Fibroblast of lung (primary cell): Measurements from ENCODE around the gene APOBEC3B. TPM values are rescaled to one million over a fixed set of nuclear protein-coding genes. Genes with fewer than 3 reads are reported as not detected.
"Not testable (repeated sequence)": the region's sequence is repeated elsewhere in the genome, so short reads cannot be mapped to it uniquely, and the experiment has no call there.

Experiments used
- DNase-seq, 2 donors: peaks; one replicate each; pipeline versions ENCODE4 v3.0.0 to v3.0.0-alpha.2; 2010; ENCODE audit warnings: low read depth in 2 of 2
- H2AFZ ChIP-seq: 2 replicates; pipeline ENCODE4 v1.5.1; 2012; ENCODE audit warnings: low read length, control low read depth, inconsistent platforms
- H3K27ac ChIP-seq: 2 replicates; pipeline ENCODE4 v1.5.1; 2011; ENCODE audit warnings: low read length, control low read depth; ENCODE audit not compliant: insufficient read depth
- H3K27me3 ChIP-seq: 2 replicates; pipeline ENCODE4 v1.5.1; 2011; ENCODE audit warnings: mild to moderate bottlenecking, low read length; ENCODE audit not compliant: control insufficient read depth, insufficient read depth
- H3K36me3 ChIP-seq: 2 replicates; pipeline ENCODE4 v1.5.1; 2011; ENCODE audit warnings: low read length; ENCODE audit not compliant: control insufficient read depth, insufficient read depth
- H3K4me1 ChIP-seq: 2 replicates; pipeline ENCODE4 v1.5.1; 2011; ENCODE audit warnings: low read length; ENCODE audit not compliant: control insufficient read depth, insufficient read depth; ENCODE audit errors: extremely low read depth
- H3K4me2 ChIP-seq: 2 replicates; pipeline ENCODE4 v1.5.1; 2011; ENCODE audit warnings: low read length, control low read depth; ENCODE audit not compliant: insufficient read depth; ENCODE audit errors: extremely low read depth
- H3K4me3 ChIP-seq, 4 experiments: fragments of 200-600 bp in 1 of 4; sonication (generic) in 1 of 4; replicated peaks in 1 of 4; 2 replicates each; pipeline ENCODE4 v1.5.1; 2011 to 2016; ENCODE audit warnings: low read length in 4 of 4, low read depth in 3 of 4, mild to moderate bottlenecking in 3 of 4, control low read depth in 2 of 4, inconsistent platforms in 1 of 4, mixed read lengths in 1 of 4; ENCODE audit not compliant: insufficient read depth in 1 of 4; ENCODE audit errors: control extremely low read depth in 1 of 4
- H3K79me2 ChIP-seq: 2 replicates; pipeline ENCODE4 v1.5.1; 2012; ENCODE audit warnings: mild to moderate bottlenecking, low read length, inconsistent platforms; ENCODE audit not compliant: control insufficient read depth, insufficient read depth
- H3K9ac ChIP-seq: 2 replicates; pipeline ENCODE4 v1.5.1; 2011; ENCODE audit warnings: mild to moderate bottlenecking, low read length, control low read depth; ENCODE audit not compliant: insufficient read depth
- H3K9me3 ChIP-seq: 2 replicates; pipeline ENCODE4 v1.5.1; 2012; ENCODE audit warnings: low read depth, low read length; ENCODE audit not compliant: control insufficient read depth, insufficient read depth
- H4K20me1 ChIP-seq: 2 replicates; pipeline ENCODE4 v1.5.1; 2011; ENCODE audit warnings: low read length; ENCODE audit not compliant: control insufficient read depth, insufficient read depth; ENCODE audit errors: extremely low read depth
- CTCF ChIP-seq, 2 donors: IDR thresholded peaks in 1 of 2; conservative IDR thresholded peaks in 1 of 2; 1 replicate in 1 of 2; 2 replicates in 1 of 2; pipeline ENCODE4 v1.5.1; 2011 to 2012; ENCODE audit warnings: low read length in 2 of 2, control low read depth in 1 of 2, inconsistent platforms in 1 of 2, low read depth in 1 of 2, mild to moderate bottlenecking in 1 of 2
- EZH2 ChIP-seq: IDR thresholded peaks from 2 replicates; pipeline ENCODE4 v1.5.1; 2012; ENCODE audit warnings: low read length, control low read depth, mild to moderate bottlenecking; ENCODE audit errors: missing control alignments
- polyA plus RNA-seq, 2 donors: library from polyadenylated mRNA; depleted of rRNA in 1 of 2; stranded (reverse) in 1 of 2; unstranded in 1 of 2; fragments of >200 nt; gene quantifications; 2 replicates each; pipeline ENCODE4 v1.2.1, GENCODE V29; 2011 to 2012; ENCODE audit warnings: missing spikeins in 1 of 2
- total RNA-seq: library from RNA; depleted of rRNA; stranded (reverse); fragments of >200 nt; gene quantifications from 2 replicates; pipeline ENCODE4 v1.2.1, GENCODE V29; 2014

APOBEC3B gene
- total and polyA plus RNA-seq, 2 donors (not counting 1 experiment from before 2014, with no cell fraction given), result 2.3 to 10.3 TPM

- no peaks in the 10 kb centered on the region for H3K79me2 ChIP-seq
- H3K27me3 ChIP-seq, result peaks cover 10% of the 10 kb centered on the region
- no peak overlapping the region for H3K9ac ChIP-seq
- H3K27ac ChIP-seq, result no peak overlapping the region
- DNase-seq, result no peak
- H2AFZ ChIP-seq, result no peak overlapping the region
- no peaks in the 10 kb centered on the region for H3K36me3 ChIP-seq
- H3K4me2 ChIP-seq, result no peak overlapping the region
- no peak overlapping the region for H3K4me3 ChIP-seq
- no peaks in the 10 kb centered on the region for H4K20me1 ChIP-seq
- no peaks in the 10 kb centered on the region for H3K9me3 ChIP-seq
- no peak for TF ChIP-seq EZH2
- TF ChIP-seq CTCF (conservative IDR thresholded peaks at IDR 0.05 in 1 of 2, IDR thresholded peaks at IDR 0.05 in 1 of 2; ENCODE audit: low read depth in 1 of 2, low read length in 2 of 2), result no peak
- H3K4me1 ChIP-seq, result no peaks in the 10 kb centered on the region
Measured at GRCh38 chr22:38957808-38958650, 24.1 kb upstream of the APOBEC3B start.

GRCh38 chr22:38958651-38958943 lies 23.6 kb upstream of the APOBEC3B start:
- H3K9me3 ChIP-seq, DNase-seq, H3K36me3 ChIP-seq, H3K27me3 ChIP-seq, H3K4me1 ChIP-seq, H3K4me2 ChIP-seq, H2AFZ ChIP-seq, H4K20me1 ChIP-seq, H3K4me3 ChIP-seq, H3K27ac ChIP-seq, H3K9ac ChIP-seq, H3K79me2 ChIP-seq: not testable (repeated sequence)

GRCh38 chr22:38959590-38959989 lies 22.6 kb upstream of the APOBEC3B start:
- no peak overlapping the region for H3K27ac ChIP-seq
- H4K20me1 ChIP-seq, result no peaks in the 10 kb centered on the region
- H3K4me2 ChIP-seq, result no peak overlapping the region
- H3K79me2 ChIP-seq, result no peaks in the 10 kb centered on the region
- H3K36me3 ChIP-seq, result no peaks in the 10 kb centered on the region
- no peak overlapping the region for H3K9ac ChIP-seq
- peaks cover 5% of the 10 kb centered on the region for H3K27me3 ChIP-seq
- H3K4me3 ChIP-seq, result no peak overlapping the region
- no peak overlapping the region for H2AFZ ChIP-seq
- no peaks in the 10 kb centered on the region for H3K9me3 ChIP-seq
- no peaks in the 10 kb centered on the region for H3K4me1 ChIP-seq
- no peak for DNase-seq
- TF ChIP-seq CTCF (conservative IDR thresholded peaks at IDR 0.05 in 1 of 2, IDR thresholded peaks at IDR 0.05 in 1 of 2; ENCODE audit: low read depth in 1 of 2, low read length in 2 of 2) (no peak), EZH2 (no peak)

DNA sequence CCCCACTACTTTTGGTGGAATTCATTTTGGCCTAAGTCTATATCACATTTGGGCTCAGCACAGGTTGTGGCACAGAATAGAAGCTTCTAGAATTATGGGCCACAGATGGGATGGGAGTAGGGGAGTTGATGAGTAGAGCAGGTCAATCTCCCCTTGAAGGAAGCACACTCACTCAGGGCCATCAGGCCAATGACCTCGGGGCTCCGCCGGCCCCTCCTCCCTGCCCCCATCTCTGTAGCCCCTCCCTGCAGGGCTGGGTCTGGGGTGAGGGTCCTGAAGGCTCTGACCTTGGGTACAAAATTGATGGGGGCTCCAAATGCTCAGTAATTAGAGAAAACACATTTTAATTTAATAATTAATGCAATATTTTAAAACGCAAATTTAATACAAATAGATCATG lies 21.5 kb upstream of the APOBEC3B start:
- H3K9me3 ChIP-seq, H3K4me1 ChIP-seq, H3K36me3 ChIP-seq, H3K27me3 ChIP-seq, H3K27ac ChIP-seq, H3K4me3 ChIP-seq, H3K4me2 ChIP-seq, DNase-seq, H3K79me2 ChIP-seq, H3K9ac ChIP-seq, H2AFZ ChIP-seq, H4K20me1 ChIP-seq: not testable (repeated sequence)

GRCh38 chr22:38963291-38963738 lies 18.8 kb upstream of the APOBEC3B start:
- not testable (repeated sequence) for H4K20me1 ChIP-seq, H3K36me3 ChIP-seq, H3K4me2 ChIP-seq, DNase-seq, H3K27ac ChIP-seq, H3K27me3 ChIP-seq, H3K9ac ChIP-seq, H3K4me3 ChIP-seq, H2AFZ ChIP-seq, H3K4me1 ChIP-seq, H3K9me3 ChIP-seq, H3K79me2 ChIP-seq
